Fibroblast of villous mesenchyme (primary cell): ENCODE data around the gene TMF1. TPM values are rescaled to one million over a fixed set of nuclear protein-coding genes. Genes with fewer than 3 reads are reported as not detected.

ENCODE experiments used
- DNase-seq: peaks from one replicate; pipeline ENCODE4 v3.0.0-alpha.2; 2010; ENCODE audit warnings: low read depth
- H3K4me3 ChIP-seq: 2 replicates; pipeline ENCODE4 v1.5.1; 2011; ENCODE audit warnings: low read depth, mild to moderate bottlenecking, low read length
- small RNA-seq: library from RNA; depleted of rRNA; stranded (forward); fragments of <200 nt; gene quantifications from one replicate; pipeline ENCODE3, GENCODE V24; 2012
- total RNA-seq: library from RNA; depleted of rRNA; stranded (reverse); fragments of >200 nt; gene quantifications from 2 replicates; pipeline ENCODE4 v1.2.3, GENCODE V29; 2012
- TF ChIP-seq, protein P1 (sequence below): IDR thresholded peaks from 2 replicates; pipeline ENCODE4 v1.5.1; 2012; ENCODE audit warnings: low read depth, mild to moderate bottlenecking, low read length; ENCODE audit not compliant: insufficient read depth

TMF1 gene
- total RNA-seq, 1 donor, result 49.2 TPM

DNA sequence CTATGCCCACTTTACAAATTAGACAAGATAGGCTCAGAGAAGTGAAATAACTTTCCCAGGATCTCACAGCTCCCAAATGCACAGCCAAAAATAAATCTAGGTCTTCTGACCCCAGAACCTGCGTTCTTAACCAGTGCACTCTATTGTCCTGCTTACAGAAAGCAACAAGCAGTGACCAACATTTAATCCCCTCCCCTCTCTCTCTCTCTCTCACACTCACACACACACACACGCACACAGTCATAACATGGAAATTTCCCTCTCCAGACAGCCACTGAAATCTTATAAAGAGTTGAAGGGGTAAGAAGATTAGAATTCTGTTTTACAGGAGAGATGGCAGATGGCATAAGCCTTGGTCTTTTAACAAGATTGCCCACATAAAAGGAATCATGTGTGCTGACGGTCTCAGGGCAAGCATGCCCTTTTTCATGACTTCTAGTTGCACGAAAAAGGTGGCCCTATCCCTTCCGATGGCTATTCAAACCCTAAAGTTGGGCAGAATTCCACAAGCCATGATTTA, 68.1 kb downstream of the TMF1 start:
- no peak overlapping the region for H3K4me3 ChIP-seq
- TF ChIP-seq, protein P1, sequence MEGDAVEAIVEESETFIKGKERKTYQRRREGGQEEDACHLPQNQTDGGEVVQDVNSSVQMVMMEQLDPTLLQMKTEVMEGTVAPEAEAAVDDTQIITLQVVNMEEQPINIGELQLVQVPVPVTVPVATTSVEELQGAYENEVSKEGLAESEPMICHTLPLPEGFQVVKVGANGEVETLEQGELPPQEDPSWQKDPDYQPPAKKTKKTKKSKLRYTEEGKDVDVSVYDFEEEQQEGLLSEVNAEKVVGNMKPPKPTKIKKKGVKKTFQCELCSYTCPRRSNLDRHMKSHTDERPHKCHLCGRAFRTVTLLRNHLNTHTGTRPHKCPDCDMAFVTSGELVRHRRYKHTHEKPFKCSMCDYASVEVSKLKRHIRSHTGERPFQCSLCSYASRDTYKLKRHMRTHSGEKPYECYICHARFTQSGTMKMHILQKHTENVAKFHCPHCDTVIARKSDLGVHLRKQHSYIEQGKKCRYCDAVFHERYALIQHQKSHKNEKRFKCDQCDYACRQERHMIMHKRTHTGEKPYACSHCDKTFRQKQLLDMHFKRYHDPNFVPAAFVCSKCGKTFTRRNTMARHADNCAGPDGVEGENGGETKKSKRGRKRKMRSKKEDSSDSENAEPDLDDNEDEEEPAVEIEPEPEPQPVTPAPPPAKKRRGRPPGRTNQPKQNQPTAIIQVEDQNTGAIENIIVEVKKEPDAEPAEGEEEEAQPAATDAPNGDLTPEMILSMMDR, result no peak
- no peak for DNase-seq

DNA sequence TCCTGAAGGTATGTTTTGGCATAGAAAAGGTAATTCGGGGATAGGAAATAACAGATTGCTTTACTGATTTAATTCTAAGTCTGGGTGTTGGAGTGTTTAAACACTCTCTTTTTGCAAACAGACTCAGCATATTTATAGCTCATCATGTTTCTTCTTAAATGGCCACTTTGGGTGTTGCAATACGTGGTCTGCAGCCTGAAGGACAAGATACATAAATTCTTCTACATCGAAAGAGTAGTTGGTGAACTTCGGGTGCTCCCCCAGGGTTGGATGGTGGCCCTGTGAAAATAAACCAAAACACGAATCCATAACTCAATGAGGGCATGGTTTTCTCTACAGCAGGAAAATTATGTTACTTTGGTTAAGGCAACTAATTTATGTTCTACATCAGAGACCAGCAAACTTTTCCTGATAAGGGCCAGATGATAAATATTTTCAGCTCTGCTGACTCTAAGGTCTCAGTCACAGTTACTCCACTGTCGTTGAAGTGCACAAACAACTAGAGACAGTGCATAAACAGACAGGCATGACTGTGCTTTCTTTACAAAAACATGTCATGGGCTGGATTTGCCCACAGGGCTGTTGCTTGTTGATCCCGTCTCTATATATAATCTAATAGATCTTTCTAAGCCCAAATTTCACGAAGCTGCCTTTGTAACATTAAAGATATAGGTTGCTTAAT, 74.5 kb downstream of the TMF1 start:
- DNase-seq, result peak; percentile 71
- TF ChIP-seq, protein P1, result no peak
- no peak overlapping the region for H3K4me3 ChIP-seq

DNA sequence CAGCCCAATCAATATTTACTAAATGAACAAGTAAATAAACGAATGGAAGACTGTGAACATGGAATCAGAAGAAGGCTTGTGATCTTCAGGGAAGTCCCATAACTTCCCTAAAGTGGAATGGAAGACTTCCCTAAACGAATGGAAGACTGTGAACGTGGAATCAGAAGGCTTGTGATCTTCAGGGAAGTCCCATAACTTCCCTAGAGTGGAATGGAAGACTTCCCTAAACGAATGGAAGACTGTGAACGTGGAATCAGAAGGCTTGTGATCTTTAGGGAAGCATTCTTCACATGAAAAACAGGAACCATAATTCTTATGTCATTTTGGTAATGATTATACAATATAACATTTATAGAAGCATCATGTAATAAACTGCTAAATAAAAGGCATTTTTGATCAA, 77.4 kb downstream of the TMF1 start:
- DNase-seq, result no peak
- TF ChIP-seq, protein P1, result no peak

DNA sequence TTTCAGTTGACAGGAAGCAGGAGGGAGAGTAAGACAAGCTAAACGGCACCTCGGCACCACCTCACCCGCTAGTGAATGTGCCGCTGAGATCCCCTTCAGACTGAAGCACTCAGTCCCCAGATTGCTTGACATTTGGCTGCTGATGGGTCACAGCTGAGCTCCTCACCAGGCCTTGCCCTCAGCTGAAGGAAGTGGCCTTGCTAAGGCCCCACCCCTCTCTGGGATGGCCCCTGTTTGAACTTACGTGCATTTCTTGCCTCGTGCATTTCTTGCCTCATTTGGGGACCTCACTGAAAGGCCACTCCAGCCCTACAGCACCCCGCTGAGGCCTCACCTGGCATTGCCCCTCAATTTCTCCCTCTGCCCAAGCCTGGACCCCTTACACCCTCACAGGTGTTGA, 78.5 kb downstream of the TMF1 start:
- TF ChIP-seq, protein P1, result no peak
- no peak for DNase-seq
- H3K4me3 ChIP-seq, result no peak overlapping the region

More for the DNA sequence above, 77.4 kb downstream of the TMF1 start:
- no peak overlapping the region for H3K4me3 ChIP-seq

DNA sequence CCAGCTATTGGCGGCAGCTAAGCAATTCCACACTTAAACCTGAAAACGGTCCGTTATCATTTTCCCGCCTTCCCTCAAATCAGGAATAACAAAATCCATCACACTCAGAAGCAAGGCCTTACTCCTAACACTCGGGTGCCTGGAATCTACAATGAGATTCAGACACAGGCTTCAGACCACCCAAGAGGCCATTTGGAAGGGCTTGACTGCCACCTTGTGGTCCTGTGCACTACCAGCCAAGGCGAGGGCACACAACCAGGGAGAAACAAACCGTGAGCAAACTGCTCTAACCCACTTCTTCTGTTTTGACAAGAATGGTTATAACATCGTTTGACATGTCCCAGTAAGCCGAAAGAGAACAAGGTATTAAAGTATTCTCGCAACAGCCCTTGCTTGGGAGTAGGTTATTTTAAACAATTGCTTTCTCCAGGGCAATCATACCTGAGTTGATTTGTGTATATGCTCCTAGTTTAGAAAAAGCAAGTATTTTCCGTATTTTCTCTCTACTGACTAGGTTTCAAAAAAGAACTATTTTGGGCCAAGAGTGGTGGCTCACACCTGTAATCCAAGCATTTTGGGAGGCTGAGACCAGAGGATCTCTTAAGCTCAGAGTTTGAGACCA, 79.7 kb downstream of the TMF1 start:
- peak; percentile 57 for DNase-seq
- TF ChIP-seq, protein P1, result peak; percentile 85
- H3K4me3 ChIP-seq, result no peak overlapping the region

Small RNA genes within 50 kb of the gene (small RNA-seq; reads per million reads assigned to genes)
- gene MIR3136, result 2.8 reads per million, percentile 66 among the genes with 10 or more reads in this experiment

Other genes with a start within 250 kb of the TMF1 start
- gene TAFA4, start 119.8 kb downstream of the TMF1 start, total RNA-seq, result not detected in 2 replicates
- 64.1 and 68.2 TPM in 2 replicates for gene EOGT, start 38.6 kb downstream of the TMF1 start, total RNA-seq
- 82.1 and 92.0 TPM in 2 replicates for gene UBA3, start 28.0 kb upstream of the TMF1 start, total RNA-seq
- 53.1 and 89.4 TPM in 2 replicates for gene ARL6IP5, start 32.6 kb upstream of the TMF1 start, total RNA-seq
- gene LMOD3, start 70.3 kb upstream of the TMF1 start, total RNA-seq, result not detected in 2 replicates